Neural crest cell (in vitro differentiated cells): Measurements from ENCODE around the gene REST. TPM values are rescaled to one million over a fixed set of nuclear protein-coding genes. Genes with fewer than 3 reads are reported as not detected.

ENCODE experiments used
- DNase-seq: peaks from one replicate; pipeline ENCODE4 v3.0.0; 2021; ENCODE audit warnings: low read depth, mixed read lengths, low spot score
- H3K27ac Mint-ChIP-seq: one replicate; pipeline ENCODE4 v1.8.0; 2021; ENCODE audit warnings: mild to moderate bottlenecking, mixed read lengths; ENCODE audit not compliant: unreplicated experiment
- H3K27me3 Mint-ChIP-seq: 2 replicates; pipeline ENCODE4 v1.8.0; 2021; ENCODE audit warnings: low read depth, mild to moderate bottlenecking, mixed read lengths
- H3K36me3 Mint-ChIP-seq: 2 replicates; pipeline ENCODE4 v1.8.0; 2021; ENCODE audit warnings: low read depth, mild to moderate bottlenecking, mixed read lengths
- H3K4me1 Mint-ChIP-seq: 2 replicates; pipeline ENCODE4 v1.8.0; 2021; ENCODE audit warnings: mixed read lengths
- H3K4me3 Mint-ChIP-seq: one replicate; pipeline ENCODE4 v1.8.0; 2021; ENCODE audit warnings: mild to moderate bottlenecking, mixed read lengths
- H3K9me3 Mint-ChIP-seq: 2 replicates; pipeline ENCODE4 v1.8.0; 2021; ENCODE audit warnings: mixed read lengths
- CTCF ChIP-seq: fragments of 200-600 bp; sonication (generic); conservative IDR thresholded peaks from 2 replicates; pipeline ENCODE4 v1.5.0; 2021; ENCODE audit warnings: antibody characterized with exemption, mild to moderate bottlenecking
- total RNA-seq: library from RNA; stranded (reverse); gene quantifications from 2 replicates; pipeline ENCODE4 v1.2.1, GENCODE V29; 2021

Gene REST
- total RNA-seq, 1 donor from 2014 or later, result 51.2 TPM

- Mint-ChIP-seq H3K4me3 (no peak overlapping the region), H3K36me3 (peaks cover 12% of the 10 kb centered on the region), H3K27ac (no peak overlapping the region), H3K9me3 (no peaks in the 10 kb centered on the region), H3K27me3 (no peaks in the 10 kb centered on the region), H3K4me1 (no peaks in the 10 kb centered on the region)
- DNase-seq, result no peak
- TF ChIP-seq CTCF, result no peak
Observed at GRCh38 chr4:56940403-56940802, 32.7 kb downstream of the REST start.

DNA sequence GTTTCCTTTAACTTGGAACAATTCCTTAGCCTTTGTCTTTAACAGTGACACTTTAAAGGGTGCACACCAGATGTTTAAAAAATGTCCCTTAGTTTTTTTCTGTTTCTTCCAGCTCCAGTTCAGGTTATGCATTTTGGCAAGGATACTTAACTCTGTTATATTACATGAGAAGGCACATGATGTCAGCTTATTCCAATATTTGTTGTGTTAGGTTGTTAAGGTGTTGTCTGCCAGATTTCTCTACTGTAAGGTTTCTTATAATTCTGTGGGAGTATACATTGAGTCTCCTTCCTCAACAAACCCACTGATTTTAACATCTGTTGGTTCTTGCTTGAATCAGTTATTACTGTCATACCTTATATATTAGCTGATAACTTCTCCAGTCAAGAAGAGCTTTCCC, 33.3 kb downstream of the REST start:
- H3K36me3 Mint-ChIP-seq, result peaks cover 12% of the 10 kb centered on the region
- no peaks in the 10 kb centered on the region for H3K9me3 Mint-ChIP-seq
- TF ChIP-seq CTCF, result no peak
- no peaks in the 10 kb centered on the region for H3K4me1 Mint-ChIP-seq
- no peak overlapping the region for H3K4me3 Mint-ChIP-seq
- H3K27me3 Mint-ChIP-seq, result no peaks in the 10 kb centered on the region
- no peak overlapping the region for H3K27ac Mint-ChIP-seq
- DNase-seq, result no peak

GRCh38 chr4:56941403-56941802, 33.7 kb downstream of the REST start:
- H3K27ac Mint-ChIP-seq, result no peak overlapping the region
- no peak for DNase-seq
- no peak for TF ChIP-seq CTCF
- H3K9me3 Mint-ChIP-seq, result no peaks in the 10 kb centered on the region
- no peaks in the 10 kb centered on the region for H3K4me1 Mint-ChIP-seq
- H3K27me3 Mint-ChIP-seq, result no peaks in the 10 kb centered on the region
- no peak overlapping the region for H3K4me3 Mint-ChIP-seq
- H3K36me3 Mint-ChIP-seq, result peaks cover 12% of the 10 kb centered on the region

- Mint-ChIP-seq H3K27ac (no peak overlapping the region), H3K27me3 (no peaks in the 10 kb centered on the region), H3K9me3 (no peaks in the 10 kb centered on the region), H3K4me3 (no peak overlapping the region), H3K4me1 (peaks cover 4% of the 10 kb centered on the region), H3K36me3 (no peaks in the 10 kb centered on the region)
- no peak for DNase-seq
- TF ChIP-seq CTCF, result no peak
Observed at GRCh38 chr4:56953680-56954520, 46.2 kb downstream of the REST start.

GRCh38 chr4:56958111-56958517, 50.4 kb downstream of the REST start:
- no peak overlapping the region for H3K27ac Mint-ChIP-seq
- TF ChIP-seq CTCF, result no peak

More at GRCh38 chr4:56958111-56958517, 50.4 kb downstream of the REST start:
- peaks cover 4% of the 10 kb centered on the region for H3K4me1 Mint-ChIP-seq
- no peaks in the 10 kb centered on the region for H3K9me3 Mint-ChIP-seq
- H3K36me3 Mint-ChIP-seq, result peaks cover 4% of the 10 kb centered on the region
- no peak overlapping the region for H3K4me3 Mint-ChIP-seq
- DNase-seq, result no peak
- H3K27me3 Mint-ChIP-seq, result no peaks in the 10 kb centered on the region
